ENCODE measurements around the gene CNOT6L.

- TF ChIP-seq EZH2phosphoT487 (IDR thresholded peaks at IDR 0.05; ENCODE audit: insufficient read depth, low read depth): no peak
- TF ChIP-seq EZH2 (IDR thresholded peaks at IDR 0.05; ENCODE audit: insufficient read depth, poor library complexity, severe bottlenecking): no peak
Observed at GRCh38 chr4:77818602-77819403, at the start of gene CNOT6L.

Data from GM23248 (cell line).